ENCODE results near the gene PPM1H. TPM values are rescaled to one million over a fixed set of nuclear protein-coding genes. Genes with fewer than 3 reads are reported as not detected.

The PPM1H gene
- total and polyA plus RNA-seq, 10 of the 15 experiments (the other 5 are each of a cell fraction or from before 2014, with no cell fraction given), result 0.11 to 0.83 (median 0.49) TPM

- TF ChIP-seq IRF5 (IDR thresholded peaks at IDR 0.05; ENCODE audit: borderline replicate concordance), result no peak
- no peak for TF ChIP-seq RAD51 (IDR thresholded peaks at IDR 0.05)
- no peak for TF ChIP-seq SMAD1 (IDR thresholded peaks at IDR 0.05; ENCODE audit: low read depth, partially characterized antibody)
- TF ChIP-seq CHD4 (IDR thresholded peaks at IDR 0.05), result no peak
- no peak for TF ChIP-seq PKNOX1 (IDR thresholded peaks at IDR 0.05)
- no peak for TF ChIP-seq SREBF2 (IDR thresholded peaks at IDR 0.05; ENCODE audit: low read length)
- TF ChIP-seq BCL3 (IDR thresholded peaks at IDR 0.05; ENCODE audit: borderline replicate concordance, insufficient read depth, low read depth, low read length, poor library complexity, severe bottlenecking), result no peak
- TF ChIP-seq NFYB (IDR thresholded peaks at IDR 0.05; ENCODE audit: insufficient read depth, low read depth, low read length), result no peak
- no peak for TF ChIP-seq SPI1 (IDR thresholded peaks at IDR 0.05; ENCODE audit: borderline replicate concordance, insufficient read depth, low read depth, low read length)
Observed at GRCh38 chr12:62800707-62801400, 134.1 kb downstream of the PPM1H start (continued).

Measured in GM12878 (cell line).